Astrocyte (in vitro differentiated cells and primary cell): ENCODE results near the gene S1PR5. TPM values are rescaled to one million over a fixed set of nuclear protein-coding genes. Genes with fewer than 3 reads are reported as not detected.

Source experiments
- DNase-seq: peaks from one replicate; pipeline ENCODE4 v3.0.0-alpha.2; 2010; ENCODE audit warnings: low read depth
- FAIRE-seq: peaks from 2 replicates; lab custom pipeline; 2011; peaks lifted over from hg19 to GRCh38; lab: Jason Lieb, UNC
- H2AFZ ChIP-seq: 2 replicates; pipeline ENCODE4 v1.6.0; 2012; ENCODE audit warnings: low read depth, low read length, inconsistent platforms
- H3K27ac ChIP-seq: 2 replicates; pipeline ENCODE4 v1.5.1; 2011; ENCODE audit warnings: low read depth, low read length, inconsistent platforms
- H3K27me3 ChIP-seq: 2 replicates; pipeline ENCODE4 v1.6.0; 2011; ENCODE audit warnings: low read length, inconsistent platforms; ENCODE audit not compliant: insufficient read depth
- H3K36me3 ChIP-seq: 2 replicates; pipeline ENCODE4 v1.5.1; 2011; ENCODE audit warnings: low read length, inconsistent platforms; ENCODE audit not compliant: insufficient read depth
- H3K4me1 ChIP-seq: 2 replicates; pipeline ENCODE4 v1.5.1; 2011; ENCODE audit warnings: low read length, inconsistent platforms; ENCODE audit not compliant: insufficient read depth
- H3K4me2 ChIP-seq: 2 replicates; pipeline ENCODE4 v1.6.0; 2012; ENCODE audit warnings: low read length, inconsistent platforms
- H3K4me3 ChIP-seq: 2 replicates; pipeline ENCODE4 v1.5.1; 2011; ENCODE audit warnings: low read depth, mild to moderate bottlenecking, low read length, inconsistent platforms; ENCODE audit not compliant: insufficient read depth
- H3K79me2 ChIP-seq: 2 replicates; pipeline ENCODE4 v1.6.0; 2012; ENCODE audit warnings: mild to moderate bottlenecking, low read length, inconsistent platforms; ENCODE audit not compliant: insufficient read depth
- H3K9ac ChIP-seq: 2 replicates; pipeline ENCODE4 v1.6.0; 2012; ENCODE audit warnings: mild to moderate bottlenecking, low read length, inconsistent platforms
- H3K9me3 ChIP-seq: 2 replicates; pipeline ENCODE4 v1.5.1; 2012; ENCODE audit warnings: low read depth, mild to moderate bottlenecking, low read length, inconsistent platforms; ENCODE audit not compliant: insufficient read depth
- H4K20me1 ChIP-seq: 2 replicates; pipeline ENCODE4 v1.6.0; 2012; ENCODE audit warnings: low read length, inconsistent platforms; ENCODE audit not compliant: insufficient read depth
- H3K27ac Mint-ChIP-seq: one replicate; pipeline ENCODE4 v1.8.0; 2021; ENCODE audit warnings: mild to moderate bottlenecking, mixed read lengths; ENCODE audit not compliant: unreplicated experiment
- H3K27me3 Mint-ChIP-seq: one replicate; pipeline ENCODE4 v1.8.0; 2021; ENCODE audit warnings: low read depth, mixed read lengths; ENCODE audit not compliant: unreplicated experiment
- H3K36me3 Mint-ChIP-seq: one replicate; pipeline ENCODE4 v1.8.0; 2021; ENCODE audit warnings: low read depth, mixed read lengths; ENCODE audit not compliant: unreplicated experiment
- H3K4me1 Mint-ChIP-seq: one replicate; pipeline ENCODE4 v1.8.0; 2021; ENCODE audit warnings: low read depth, mixed read lengths; ENCODE audit not compliant: unreplicated experiment
- H3K4me3 Mint-ChIP-seq: one replicate; pipeline ENCODE4 v1.8.0; 2021; ENCODE audit warnings: mild to moderate bottlenecking, moderate library complexity, mixed read lengths; ENCODE audit not compliant: unreplicated experiment
- H3K9me3 Mint-ChIP-seq: one replicate; pipeline ENCODE4 v1.8.0; 2021; ENCODE audit warnings: mild to moderate bottlenecking, mixed read lengths; ENCODE audit not compliant: unreplicated experiment
- CTCF ChIP-seq: IDR thresholded peaks from 2 replicates; pipeline ENCODE4 v1.5.1; 2011; ENCODE audit warnings: low read depth, mild to moderate bottlenecking, inconsistent platforms, low read length, moderate library complexity; ENCODE audit not compliant: insufficient read depth
- EZH2 ChIP-seq: IDR thresholded peaks from 2 replicates; pipeline ENCODE4 v1.6.1; 2012; ENCODE audit warnings: mild to moderate bottlenecking, low read length, inconsistent platforms; ENCODE audit not compliant: insufficient read depth
- microRNA-seq: library from miRNA; unstranded; fragments of <30 nt; microRNA quantifications from one replicate; pipeline ENCODE4 v1.2.0, GENCODE V29; 2020
- total RNA-seq: library from RNA; stranded (reverse); gene quantifications from 2 replicates; pipeline ENCODE4 v1.2.1, GENCODE V29; 2021

S1PR5 gene
- total RNA-seq, 1 donor from 2014 or later = 1.00 TPM

- peaks cover 11% of the 10 kb centered on the region for H3K27me3 Mint-ChIP-seq
- H3K9me3 Mint-ChIP-seq = no peaks in the 10 kb centered on the region
- Histone ChIP-seq H3K27ac (no peak overlapping the region), H4K20me1 (no peaks in the 10 kb centered on the region), H3K36me3 (no peaks in the 10 kb centered on the region), H3K27me3 (no peaks in the 10 kb centered on the region), H3K4me1 (no peaks in the 10 kb centered on the region), H3K4me2 (no peak overlapping the region), H3K9me3 (no peaks in the 10 kb centered on the region), H3K9ac (no peak overlapping the region), H3K4me3 (no peak overlapping the region), H3K79me2 (no peaks in the 10 kb centered on the region), H2AFZ (no peak overlapping the region)
- H3K4me1 Mint-ChIP-seq = no peaks in the 10 kb centered on the region
- peaks cover 4% of the 10 kb centered on the region for H3K36me3 Mint-ChIP-seq
- DNase-seq (no peak), FAIRE-seq (no peak)
- TF ChIP-seq CTCF = no peak
- no peak for TF ChIP-seq EZH2
- H3K4me3 Mint-ChIP-seq = no peak overlapping the region
- H3K27ac Mint-ChIP-seq = no peak overlapping the region
Observed at GRCh38 chr19:10467104-10467706, 50.0 kb downstream of the S1PR5 start.

GRCh38 chr19:10464456-10464855 is 52.8 kb downstream of the S1PR5 start:
- Histone ChIP-seq H3K27ac (no peak overlapping the region), H4K20me1 (no peaks in the 10 kb centered on the region), H3K27me3 (no peaks in the 10 kb centered on the region), H3K4me1 (peaks cover 6% of the 10 kb centered on the region), H3K9ac (no peak overlapping the region), H3K9me3 (no peaks in the 10 kb centered on the region), H3K79me2 (no peaks in the 10 kb centered on the region), H3K4me3 (no peak overlapping the region), H3K4me2 (no peak overlapping the region), H2AFZ (no peak overlapping the region), H3K36me3 (no peaks in the 10 kb centered on the region)
- TF ChIP-seq CTCF (no peak), EZH2 (no peak)
- no peak for FAIRE-seq
- peaks cover 4% of the 10 kb centered on the region for H3K36me3 Mint-ChIP-seq
- H3K27me3 Mint-ChIP-seq = peaks cover 11% of the 10 kb centered on the region
- H3K4me1 Mint-ChIP-seq = no peaks in the 10 kb centered on the region
- no peak for DNase-seq
- H3K27ac Mint-ChIP-seq = no peak overlapping the region
- H3K4me3 Mint-ChIP-seq = no peak overlapping the region
- no peaks in the 10 kb centered on the region for H3K9me3 Mint-ChIP-seq

Small RNA genes lying within 50 kb of the gene (microRNA-seq; reads per million reads assigned to microRNA genes)
- gene MIR1238 = not detected

Other genes with a start within 250 kb of the S1PR5 start
- gene ICAM1, start 246.3 kb downstream of the S1PR5 start, total RNA-seq = 9.3 and 11.0 TPM in 2 replicates
- 0.20 TPM in 1 of 2 replicates, not detected in the other for gene ICAM4, start 230.5 kb downstream of the S1PR5 start, total RNA-seq
- 0.07 and 0.31 TPM in 2 replicates for gene ICAM5, start 227.5 kb downstream of the S1PR5 start, total RNA-seq
- gene ZGLP1, start 207.6 kb downstream of the S1PR5 start, total RNA-seq = 2.5 and 3.4 TPM in 2 replicates
- 18.6 and 24.4 TPM in 2 replicates for gene FDX2, start 201.4 kb downstream of the S1PR5 start, total RNA-seq
- gene RAVER1, start 183.9 kb downstream of the S1PR5 start, total RNA-seq = 27.5 and 29.6 TPM in 2 replicates
- 10.9 and 12.4 TPM in 2 replicates for gene ICAM3, start 177.8 kb downstream of the S1PR5 start, total RNA-seq
- gene TYK2, start 136.9 kb downstream of the S1PR5 start, total RNA-seq = 76.5 and 82.7 TPM in 2 replicates
- 240 TPM in 2 replicates for gene CDC37, start 113.9 kb downstream of the S1PR5 start, total RNA-seq
- 3.2 and 3.8 TPM in 2 replicates for gene PDE4A, start 96.9 kb downstream of the S1PR5 start, total RNA-seq
- 43.6 and 49.4 TPM in 2 replicates for gene KEAP1, start 14.1 kb downstream of the S1PR5 start, total RNA-seq
- 23.5 and 24.8 TPM in 2 replicates for gene ATG4D, start 26.5 kb upstream of the S1PR5 start, total RNA-seq
- gene KRI1, start 48.6 kb upstream of the S1PR5 start, total RNA-seq = 14.1 and 15.9 TPM in 2 replicates
- gene CDKN2D, start 51.5 kb upstream of the S1PR5 start, total RNA-seq = 5.4 and 6.1 TPM in 2 replicates
- gene AP1M2, start 69.9 kb upstream of the S1PR5 start, total RNA-seq = 1.7 and 4.5 TPM in 2 replicates
- gene SLC44A2, start 108.1 kb upstream of the S1PR5 start, total RNA-seq = 91.6 and 94.5 TPM in 2 replicates
- 228 and 244 TPM in 2 replicates for gene ILF3, start 136.9 kb upstream of the S1PR5 start, total RNA-seq
- gene QTRT1, start 184.0 kb upstream of the S1PR5 start, total RNA-seq = 27.3 and 27.5 TPM in 2 replicates
- 129 TPM in 2 replicates for gene DNM2, start 200.6 kb upstream of the S1PR5 start, total RNA-seq